GM21717 (cell line): Measurements from ENCODE around the gene ACADSB.
A peak's percentile ranks its signal among the peaks of the same experiment; 100 is the strongest.

ENCODE experiments used
- ATAC-seq: cut with Tn5 transposase; IDR thresholded peaks from one replicate; pipeline ENCODE4 v1.9.1; 2021; ENCODE audit warnings: mild to moderate bottlenecking, moderate library complexity; ENCODE audit not compliant: unreplicated experiment

ACADSB gene

DNA sequence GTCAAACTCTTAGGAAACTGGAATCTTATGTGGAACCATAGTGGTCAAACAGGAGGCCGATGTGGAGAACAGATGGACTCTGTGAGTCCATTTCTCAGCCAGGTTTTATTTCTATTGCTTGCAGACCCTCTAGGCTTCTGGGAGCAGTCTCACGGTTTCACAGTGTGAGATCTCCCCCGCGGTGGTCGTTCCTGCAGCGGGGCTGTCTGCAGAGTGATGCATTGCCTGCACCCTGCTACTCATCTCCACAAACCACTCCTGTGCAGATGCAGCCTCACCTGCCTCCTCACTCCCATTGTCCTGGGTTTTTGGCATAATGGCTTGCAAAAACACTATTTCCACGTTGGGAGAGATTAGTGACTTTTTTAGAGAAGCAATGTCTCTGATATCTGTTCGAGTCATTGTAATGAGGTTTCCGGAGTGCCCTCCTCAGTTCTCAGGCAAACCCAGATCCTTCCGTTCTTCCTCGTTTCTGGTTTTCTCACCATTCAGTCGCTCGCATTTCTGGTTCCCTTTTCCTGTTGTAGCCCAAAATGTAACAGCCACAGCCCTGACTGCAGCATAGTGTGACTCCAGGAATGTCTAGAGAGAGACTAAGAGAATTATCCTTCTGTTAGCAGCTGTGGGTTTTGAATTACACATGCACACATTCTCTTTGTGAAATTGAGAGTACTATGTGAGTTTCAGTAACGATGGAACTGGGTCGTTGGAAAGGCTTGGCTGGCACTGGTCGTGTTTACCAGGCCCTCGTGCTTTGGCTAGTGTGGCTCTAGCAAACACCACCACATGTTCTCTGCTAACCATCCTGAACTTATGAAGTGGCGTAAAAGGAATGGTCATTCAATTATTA is 30.2 kb downstream of the ACADSB start:
- ATAC-seq = peak; percentile 49

- ATAC-seq = peak; percentile 24
Measured at GRCh38 chr10:123039632-123039930, 30.8 kb downstream of the ACADSB start.

- no peak for ATAC-seq
Measured at GRCh38 chr10:123042708-123043408, 34.1 kb downstream of the ACADSB start.

DNA sequence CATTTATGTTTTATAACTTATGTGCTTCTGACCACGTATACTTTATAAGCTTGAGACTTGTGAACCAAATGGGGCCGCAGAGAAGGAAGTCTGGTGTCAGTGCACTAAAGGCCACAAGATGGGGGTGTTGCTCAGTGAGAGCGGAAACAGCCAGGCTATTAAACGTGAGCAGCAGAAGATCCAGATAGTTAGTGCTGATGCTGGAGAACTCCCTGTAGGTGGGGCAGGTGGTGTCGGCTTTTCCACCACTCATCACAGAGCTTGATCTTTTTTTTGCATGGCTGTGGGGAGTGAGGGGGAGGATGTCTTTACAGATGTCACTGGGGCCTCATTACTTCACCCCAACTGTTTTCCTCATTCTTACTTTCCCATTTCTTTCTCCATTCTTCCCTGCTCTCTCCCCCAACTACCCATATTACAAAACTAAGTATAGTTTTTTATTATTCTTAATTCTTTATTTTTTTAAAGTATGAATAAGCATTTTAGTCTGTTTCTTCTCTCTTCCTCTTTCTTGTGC is 34.7 kb downstream of the ACADSB start:
- peak; percentile 65 for ATAC-seq

GRCh38 chr10:123044391-123044790 is 35.6 kb downstream of the ACADSB start:
- ATAC-seq = no peak

GRCh38 chr10:123045961-123046731 is 37.3 kb downstream of the ACADSB start:
- no peak for ATAC-seq

- no peak for ATAC-seq
Measured at GRCh38 chr10:123057968-123058367, 49.2 kb downstream of the ACADSB start.

DNA sequence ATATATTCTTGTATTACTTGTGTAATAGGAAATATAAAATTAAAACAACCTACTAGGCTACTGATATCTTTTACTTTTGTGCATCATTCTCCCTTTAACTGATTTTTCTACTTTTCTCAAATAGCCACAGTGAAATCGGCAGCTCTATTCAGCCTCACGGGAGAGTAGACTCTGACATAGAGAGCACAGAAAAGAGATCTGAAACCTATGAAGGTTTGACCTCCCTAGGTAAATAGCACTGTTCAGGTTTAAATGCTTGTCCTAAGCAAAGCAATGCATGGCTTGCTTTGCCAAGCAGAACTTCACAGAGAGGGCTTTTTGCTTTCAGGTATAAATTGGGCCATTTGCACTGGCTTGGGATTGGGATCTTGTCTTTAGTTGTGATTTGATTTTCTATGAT is 53.1 kb downstream of the ACADSB start:
- ATAC-seq = no peak

GRCh38 chr10:123062726-123063125 is 53.9 kb downstream of the ACADSB start:
- ATAC-seq = no peak

- no peak for ATAC-seq
Measured at GRCh38 chr10:123068087-123068853, 59.5 kb downstream of the ACADSB start.

DNA sequence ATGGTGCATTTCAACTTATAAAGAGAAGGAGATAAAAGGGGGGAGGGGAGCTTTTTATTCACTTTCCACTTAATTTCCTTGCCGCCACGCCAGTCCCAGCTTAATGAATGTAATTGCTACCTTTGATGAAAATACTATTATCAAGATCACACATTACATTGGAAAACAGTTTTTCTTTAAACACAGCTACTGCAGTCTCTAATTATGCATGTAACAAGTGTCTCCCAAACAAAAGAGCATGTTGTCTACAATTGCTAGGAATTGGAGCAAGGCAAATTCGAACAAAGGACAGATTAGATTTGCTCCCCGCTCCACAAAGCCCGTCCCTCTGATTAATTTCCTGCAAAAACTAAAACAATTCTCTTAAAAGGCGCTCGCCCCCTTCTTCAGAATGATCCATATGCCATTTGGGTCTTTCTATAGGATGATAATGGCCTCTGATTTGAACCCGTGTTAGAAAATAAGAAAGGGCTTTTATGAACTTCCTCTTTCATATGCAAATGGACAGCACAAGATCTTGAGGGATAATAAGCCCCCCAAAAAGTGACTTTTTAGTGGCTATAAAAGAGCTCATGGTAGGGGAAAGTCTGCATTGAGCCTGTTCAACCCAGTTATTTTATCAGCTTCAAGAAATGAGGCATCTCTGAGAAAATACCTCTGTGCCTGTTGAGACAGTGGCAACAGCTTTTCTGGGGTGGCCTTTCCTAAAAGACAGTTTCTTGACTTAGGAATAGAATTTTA is 60.6 kb downstream of the ACADSB start:
- no peak for ATAC-seq

- ATAC-seq = no peak
Measured at GRCh38 chr10:123073187-123073586, 64.4 kb downstream of the ACADSB start.

- ATAC-seq = no peak
Measured at GRCh38 chr10:123074215-123074614, 65.4 kb downstream of the ACADSB start.

- no peak for ATAC-seq
Measured at GRCh38 chr10:123081896-123082295, 73.1 kb downstream of the ACADSB start.

- ATAC-seq = no peak
Measured at GRCh38 chr10:123083811-123084210, 75.0 kb downstream of the ACADSB start.

GRCh38 chr10:123086281-123086680 is 77.5 kb downstream of the ACADSB start:
- no peak for ATAC-seq

- no peak for ATAC-seq
Measured at GRCh38 chr10:123087348-123087747, 78.5 kb downstream of the ACADSB start.

DNA sequence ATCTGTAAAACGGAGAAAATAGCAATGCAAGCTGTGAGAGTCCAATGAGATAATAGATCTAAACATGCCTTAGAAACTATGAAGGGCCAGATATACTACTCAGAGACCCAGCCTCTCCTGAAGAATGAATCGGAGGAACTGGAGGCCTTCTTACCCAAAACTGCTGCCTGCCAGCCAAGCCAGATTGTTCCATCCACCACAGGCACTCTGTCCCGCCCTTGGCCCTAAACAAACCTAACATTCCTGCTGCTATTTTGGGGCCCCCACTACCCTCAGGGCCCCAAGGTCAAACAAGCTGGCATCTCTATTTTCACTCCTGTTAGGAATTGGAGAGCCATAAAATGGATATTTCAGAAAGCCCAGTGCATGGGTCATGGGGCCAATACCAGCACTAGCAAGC is 79.0 kb downstream of the ACADSB start:
- no peak for ATAC-seq

DNA sequence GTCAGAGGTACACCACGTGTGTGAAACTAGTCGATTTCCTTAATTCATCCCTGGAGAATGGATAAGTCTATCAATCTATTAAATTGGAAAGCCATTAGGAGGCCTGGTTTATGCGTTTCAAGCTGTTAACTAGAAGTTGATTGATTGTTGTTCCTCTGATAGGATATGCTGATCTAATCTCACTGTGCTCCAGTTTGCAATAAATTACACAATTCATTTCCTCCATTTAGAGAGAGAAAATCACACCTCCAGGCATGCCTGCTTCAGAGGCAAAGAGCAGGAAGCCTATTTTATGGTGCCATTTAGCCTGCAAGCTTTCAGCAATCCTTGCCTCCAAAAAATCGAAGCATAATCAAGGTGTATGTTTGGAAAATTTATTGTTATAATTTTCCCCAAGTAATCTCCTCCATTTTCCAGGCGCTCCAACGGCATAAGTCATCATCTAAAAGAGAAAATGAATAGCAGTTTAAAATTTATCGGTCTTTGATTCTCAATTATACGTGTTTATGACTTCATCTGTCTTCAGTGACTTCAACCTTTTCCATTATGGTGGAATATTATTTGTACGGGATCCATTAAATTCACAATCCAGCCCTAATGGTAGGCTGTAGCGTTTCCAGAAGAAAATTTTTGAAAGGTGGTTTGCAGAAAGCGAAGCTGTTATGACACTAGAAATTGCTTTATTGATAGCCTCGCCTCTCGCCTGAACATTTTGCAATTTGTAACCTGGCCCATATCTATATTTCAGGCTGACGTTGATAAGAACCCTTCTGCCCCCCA is 84.0 kb downstream of the ACADSB start:
- no peak for ATAC-seq
